ENCODE data around the gene FKBP15. TPM values are rescaled to one million over a fixed set of nuclear protein-coding genes. Genes with fewer than 3 reads are reported as not detected.

FKBP15 gene
- total RNA-seq, 2 donors from 2014 or later: 22.5 to 24.4 TPM

- Histone ChIP-seq H3K9ac (ENCODE audit: low read depth in 2 of 2, low read length in 2 of 2) (no peak overlapping the region), H3K27me3 (no peaks in the 10 kb centered on the region), H3K27ac (no peak overlapping the region), H3K9me3 (no peaks in the 10 kb centered on the region), H3K4me1 (no peaks in the 10 kb centered on the region), H3K4me3 (no peak overlapping the region), H3K36me3 (peaks cover 43% of the 10 kb centered on the region)
- TF ChIP-seq, protein P1, sequence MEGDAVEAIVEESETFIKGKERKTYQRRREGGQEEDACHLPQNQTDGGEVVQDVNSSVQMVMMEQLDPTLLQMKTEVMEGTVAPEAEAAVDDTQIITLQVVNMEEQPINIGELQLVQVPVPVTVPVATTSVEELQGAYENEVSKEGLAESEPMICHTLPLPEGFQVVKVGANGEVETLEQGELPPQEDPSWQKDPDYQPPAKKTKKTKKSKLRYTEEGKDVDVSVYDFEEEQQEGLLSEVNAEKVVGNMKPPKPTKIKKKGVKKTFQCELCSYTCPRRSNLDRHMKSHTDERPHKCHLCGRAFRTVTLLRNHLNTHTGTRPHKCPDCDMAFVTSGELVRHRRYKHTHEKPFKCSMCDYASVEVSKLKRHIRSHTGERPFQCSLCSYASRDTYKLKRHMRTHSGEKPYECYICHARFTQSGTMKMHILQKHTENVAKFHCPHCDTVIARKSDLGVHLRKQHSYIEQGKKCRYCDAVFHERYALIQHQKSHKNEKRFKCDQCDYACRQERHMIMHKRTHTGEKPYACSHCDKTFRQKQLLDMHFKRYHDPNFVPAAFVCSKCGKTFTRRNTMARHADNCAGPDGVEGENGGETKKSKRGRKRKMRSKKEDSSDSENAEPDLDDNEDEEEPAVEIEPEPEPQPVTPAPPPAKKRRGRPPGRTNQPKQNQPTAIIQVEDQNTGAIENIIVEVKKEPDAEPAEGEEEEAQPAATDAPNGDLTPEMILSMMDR (IDR thresholded peaks at IDR 0.05): no peak
- DNase-seq: no peak
- intact Hi-C loops (cut with DNase I): no loop called here
Measured at GRCh38 chr9:113168809-113169208, 52.3 kb downstream of the FKBP15 start.

DNA sequence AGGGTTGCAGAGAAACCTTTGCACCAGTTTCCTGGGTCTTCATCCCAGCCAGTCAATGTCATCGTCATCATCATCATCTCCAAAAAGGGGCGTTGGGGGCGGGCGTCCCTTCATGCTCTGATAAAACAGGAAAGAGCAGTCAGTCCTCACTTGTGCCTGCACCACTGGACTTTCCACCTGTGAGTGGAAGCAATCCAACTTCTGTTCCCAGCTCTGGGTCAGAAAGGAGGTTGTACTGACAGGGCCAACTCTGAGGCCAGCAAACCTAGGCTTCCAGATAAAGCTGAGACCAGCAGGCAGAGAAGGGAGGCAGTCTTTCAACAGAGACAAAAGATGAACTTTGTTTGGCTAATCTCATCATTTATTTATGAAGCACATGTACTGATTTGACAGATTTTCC lies 55.0 kb downstream of the FKBP15 start:
- TF ChIP-seq, protein P1 (IDR thresholded peaks at IDR 0.05): no peak
- H3K27me3 ChIP-seq: no peaks in the 10 kb centered on the region
- intact Hi-C loops (cut with DNase I): no loop called here
- H3K4me3 ChIP-seq: no peak overlapping the region
- H3K27ac ChIP-seq: no peak overlapping the region
- no peaks in the 10 kb centered on the region for H3K4me1 ChIP-seq
- DNase-seq: no peak
- no peak overlapping the region for H3K9ac ChIP-seq (ENCODE audit: low read depth in 2 of 2, low read length in 2 of 2)
- peaks cover 51% of the 10 kb centered on the region for H3K36me3 ChIP-seq
- H3K9me3 ChIP-seq: no peaks in the 10 kb centered on the region

GRCh38 chr9:113164536-113165300 lies 56.4 kb downstream of the FKBP15 start:
- Histone ChIP-seq H3K9ac (ENCODE audit: low read depth in 2 of 2, low read length in 2 of 2) (no peak overlapping the region), H3K27me3 (no peaks in the 10 kb centered on the region), H3K9me3 (no peaks in the 10 kb centered on the region), H3K4me1 (no peaks in the 10 kb centered on the region), H3K36me3 (peaks cover 49% of the 10 kb centered on the region), H3K4me3 (no peak overlapping the region), H3K27ac (no peak overlapping the region)
- DNase-seq: no peak
- TF ChIP-seq, protein P1 (IDR thresholded peaks at IDR 0.05): no peak
- intact Hi-C loops (cut with DNase I): no loop called here

DNA sequence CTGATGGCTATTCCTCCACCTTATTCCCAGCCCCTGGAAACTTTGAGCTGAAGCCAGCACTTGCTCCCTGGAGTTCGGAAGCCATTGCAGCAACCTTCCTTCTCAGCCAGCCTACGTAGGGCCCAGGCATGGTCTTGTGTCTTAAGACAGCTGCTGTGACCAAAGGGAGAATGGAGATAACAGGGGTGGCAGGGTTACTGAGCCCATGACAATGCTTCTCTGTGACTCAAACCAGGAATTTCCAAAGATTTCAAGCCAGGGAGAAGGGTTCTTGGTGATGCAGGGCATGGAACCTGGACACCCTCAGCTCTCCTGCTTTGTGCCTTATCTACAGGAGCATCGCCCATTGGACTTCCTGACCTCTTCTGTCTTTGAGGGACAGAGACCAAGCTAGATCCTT lies 58.1 kb downstream of the FKBP15 start:
- Histone ChIP-seq H3K27me3 (no peaks in the 10 kb centered on the region), H3K9me3 (no peaks in the 10 kb centered on the region), H3K36me3 (peaks cover 35% of the 10 kb centered on the region), H3K9ac (ENCODE audit: low read depth in 2 of 2, low read length in 2 of 2) (no peak overlapping the region), H3K4me1 (no peaks in the 10 kb centered on the region), H3K27ac (no peak overlapping the region), H3K4me3 (no peak overlapping the region)
- no peak for DNase-seq
- intact Hi-C loops (cut with DNase I): no loop called here
- TF ChIP-seq, protein P1 (IDR thresholded peaks at IDR 0.05): no peak

- no peak overlapping the region for H3K27ac ChIP-seq
- H3K4me3 ChIP-seq: no peak overlapping the region
- intact Hi-C loops (cut with DNase I): no loop called here
- H3K4me1 ChIP-seq: no peaks in the 10 kb centered on the region
- peaks cover 25% of the 10 kb centered on the region for H3K36me3 ChIP-seq
- H3K9ac ChIP-seq (ENCODE audit: low read depth in 2 of 2, low read length in 2 of 2): no peak overlapping the region
- H3K27me3 ChIP-seq: no peaks in the 10 kb centered on the region
- TF ChIP-seq, protein P1 (IDR thresholded peaks at IDR 0.05): no peak
- H3K9me3 ChIP-seq: no peaks in the 10 kb centered on the region
- DNase-seq: no peak
Measured at GRCh38 chr9:113160571-113160970, 60.5 kb downstream of the FKBP15 start.
